Measurements from ENCODE around the gene FGD2. TPM values are rescaled to one million over a fixed set of nuclear protein-coding genes. Genes with fewer than 3 reads are reported as not detected.
"Not testable (repeated sequence)": the region's sequence is repeated elsewhere in the genome, so short reads cannot be mapped to it uniquely, and the experiment has no call there.

The FGD2 gene
- total and polyA plus RNA-seq, 12 donors, result 1.0 to 22.1 (median 2.5) TPM

GRCh38 chr6:36985808-36986703, 19.4 kb upstream of the FGD2 start, which contains the start of gene MTCH1:
Gene MTCH1, minus strand, starts transcription at chr6:36986196. Its CDS starts 23 bp downstream, at chr6:36986173.
- Histone ChIP-seq H3K4me1 (peaks cover 16 to 50% (median 45%) of the 10 kb centered on the region in 9 donors), H3K27me3 (no peaks in the 10 kb centered on the region), H3K9me3 (no peaks in the 10 kb centered on the region), H3K36me3 (peaks cover 0 to 16% (median 0%) of the 10 kb centered on the region in 9 donors), H3K4me3 (peak within 1 kb of the TSS; percentile 84 to 100 (median 99)), H3K27ac (peak within 1 kb of the TSS; percentile 95 to 100 (median 98))
- DNase-seq, result peak; percentile 91 to 92
- peak; percentile 93 to 97 (median 96) for ATAC-seq
- TF ChIP-seq, protein P1, sequence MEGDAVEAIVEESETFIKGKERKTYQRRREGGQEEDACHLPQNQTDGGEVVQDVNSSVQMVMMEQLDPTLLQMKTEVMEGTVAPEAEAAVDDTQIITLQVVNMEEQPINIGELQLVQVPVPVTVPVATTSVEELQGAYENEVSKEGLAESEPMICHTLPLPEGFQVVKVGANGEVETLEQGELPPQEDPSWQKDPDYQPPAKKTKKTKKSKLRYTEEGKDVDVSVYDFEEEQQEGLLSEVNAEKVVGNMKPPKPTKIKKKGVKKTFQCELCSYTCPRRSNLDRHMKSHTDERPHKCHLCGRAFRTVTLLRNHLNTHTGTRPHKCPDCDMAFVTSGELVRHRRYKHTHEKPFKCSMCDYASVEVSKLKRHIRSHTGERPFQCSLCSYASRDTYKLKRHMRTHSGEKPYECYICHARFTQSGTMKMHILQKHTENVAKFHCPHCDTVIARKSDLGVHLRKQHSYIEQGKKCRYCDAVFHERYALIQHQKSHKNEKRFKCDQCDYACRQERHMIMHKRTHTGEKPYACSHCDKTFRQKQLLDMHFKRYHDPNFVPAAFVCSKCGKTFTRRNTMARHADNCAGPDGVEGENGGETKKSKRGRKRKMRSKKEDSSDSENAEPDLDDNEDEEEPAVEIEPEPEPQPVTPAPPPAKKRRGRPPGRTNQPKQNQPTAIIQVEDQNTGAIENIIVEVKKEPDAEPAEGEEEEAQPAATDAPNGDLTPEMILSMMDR (IDR thresholded peaks at IDR 0.05), result no peak
- WGBS, 2 donors, result 0 to 1% methylated on average over 98 to 101 of the region's 101 CpGs
- intact Hi-C loops (cut with DNase I), result loop anchor here in 5 of 10 donors (1.0 to 10.0 kb wide), 6 partner anchors 12 to 441 kb away; partner anchors contain the start of genes C6orf89 (in 2 of the 5) and STK38 (in 1 of the 5)

DNA sequence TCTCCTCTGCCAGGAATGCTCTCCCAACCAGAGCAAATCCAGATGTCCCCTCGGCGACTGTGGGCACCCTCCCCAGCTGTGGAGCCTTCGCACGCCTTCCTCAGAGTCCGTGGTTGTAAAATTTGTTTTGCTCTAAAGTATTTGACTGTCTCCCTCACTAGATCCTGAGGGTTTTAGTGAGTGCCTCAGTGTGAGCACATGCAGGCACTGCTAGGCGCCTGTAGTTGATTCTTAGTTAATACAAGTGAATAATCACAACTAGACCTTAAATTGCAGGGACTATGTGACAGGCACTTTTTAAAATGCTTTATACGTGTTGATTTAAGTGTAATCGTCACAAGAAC, 18.8 kb upstream of the FGD2 start:
- DNase-seq (no peak), ATAC-seq (no peak)
- H3K4me1 ChIP-seq, result peaks cover 12 to 44% (median 39%) of the 10 kb centered on the region in 9 donors
- H3K4me3 ChIP-seq, result peak overlapping the region; percentile 84 to 100 (median 99)
- intact Hi-C loops (cut with DNase I), result loop anchor here in 5 of 10 donors (1.0 to 10.0 kb wide), 6 partner anchors 12 to 442 kb away; partner anchors contain the start of genes C6orf89 (in 2 of the 5) and STK38 (in 1 of the 5)
- H3K9me3 ChIP-seq, result no peaks in the 10 kb centered on the region
- 2 to 3% methylated on average over 8 of the region's 8 CpGs for WGBS, 2 donors
- peaks cover 0 to 10% (median 0%) of the 10 kb centered on the region in 9 donors for H3K36me3 ChIP-seq
- TF ChIP-seq, protein P1 (IDR thresholded peaks at IDR 0.05), result no peak
- H3K27ac ChIP-seq, result peak overlapping the region; percentile 95 to 100 (median 98)
- no peaks in the 10 kb centered on the region for H3K27me3 ChIP-seq

DNA sequence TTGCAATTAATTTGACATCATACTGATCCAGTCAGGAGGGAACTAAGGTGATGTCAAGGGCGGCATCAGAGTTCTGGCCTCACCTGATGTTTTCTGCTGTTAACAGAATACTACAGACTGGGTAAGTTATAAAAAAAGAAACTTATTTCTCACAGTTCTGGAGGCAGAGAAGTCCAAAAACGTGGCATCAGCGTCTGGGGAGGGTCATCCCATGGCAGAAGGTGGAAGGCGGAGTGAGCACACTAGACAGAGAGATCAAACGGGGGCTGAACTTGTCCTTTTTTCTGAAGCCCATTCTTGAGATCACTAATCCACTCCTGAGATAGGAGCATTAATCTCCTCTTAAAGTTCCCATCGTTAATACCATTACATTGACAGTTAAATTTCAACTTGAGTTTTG, 16.2 kb upstream of the FGD2 start:
- H3K27ac ChIP-seq, result no peak overlapping the region
- no peak for DNase-seq
- intact Hi-C loops (cut with DNase I), result loop anchor here in 4 of 10 donors (5.0 to 10.0 kb wide), 4 partner anchors 82 to 444 kb away; partner anchors contain the start of genes C6orf89 (in 1 of the 4) and STK38 (in 1 of the 4)
- TF ChIP-seq, protein P1 (IDR thresholded peaks at IDR 0.05), result no peak
- peaks cover 6 to 18% (median 15%) of the 10 kb centered on the region in 9 donors for H3K4me1 ChIP-seq
- WGBS, 2 donors, result 80 to 81% methylated on average over 6 of the region's 6 CpGs
- no peaks in the 10 kb centered on the region for H3K27me3 ChIP-seq
- no peaks in the 10 kb centered on the region for H3K36me3 ChIP-seq
- H3K4me3 ChIP-seq, result no peak overlapping the region
- no peaks in the 10 kb centered on the region for H3K9me3 ChIP-seq
- ATAC-seq, result no peak

DNA sequence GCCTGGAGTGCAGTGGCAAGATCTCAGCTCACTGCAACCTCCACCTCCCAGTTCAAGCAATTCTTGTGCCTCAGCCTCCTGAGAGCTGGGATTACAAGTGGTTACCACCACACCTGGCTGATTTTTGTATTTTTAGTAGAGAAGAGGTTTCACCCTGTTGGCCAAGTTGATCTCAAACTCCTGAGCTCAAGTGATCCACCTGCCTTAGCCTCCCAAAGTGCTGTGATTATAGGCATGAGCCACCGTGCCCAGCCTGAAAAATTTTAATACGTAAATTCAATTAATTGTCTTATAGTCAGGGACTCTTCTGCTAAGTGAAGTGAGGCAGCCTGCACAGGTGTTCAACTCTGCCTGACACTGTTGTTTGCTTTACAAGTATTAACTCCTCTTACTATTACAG, 15.1 kb upstream of the FGD2 start:
- not testable (repeated sequence) for H3K36me3 ChIP-seq, DNase-seq
- 85 to 89% methylated on average over 2 of the region's 2 CpGs for WGBS, 2 donors

More for the DNA sequence above, 15.1 kb upstream of the FGD2 start:
- ATAC-seq; H3K4me3 ChIP-seq; intact Hi-C loops (cut with DNase I); H3K27me3 ChIP-seq; H3K27ac ChIP-seq; H3K9me3 ChIP-seq: not testable (repeated sequence)
- peaks cover 6 to 12% (median 7%) of the 10 kb centered on the region in 9 donors for H3K4me1 ChIP-seq
